Keratinocyte (primary cell): Measurements from ENCODE around the gene GRIA3. TPM values are rescaled to one million over a fixed set of nuclear protein-coding genes. Genes with fewer than 3 reads are reported as not detected.

Experiments used
- DNase-seq: peaks from one replicate; pipeline ENCODE4 v3.0.0-alpha.2; 2011; ENCODE audit warnings: low read depth, missing footprints, low spot score
- FAIRE-seq: peaks from 2 replicates; lab custom pipeline; 2011; peaks lifted over from hg19 to GRCh38; lab: Jason Lieb, UNC
- H2AFZ ChIP-seq: 2 replicates; pipeline ENCODE4 v1.6.0; 2012; ENCODE audit warnings: low read length, control low read depth, inconsistent platforms; ENCODE audit not compliant: control insufficient read depth
- H3K27ac ChIP-seq: 2 replicates; pipeline ENCODE4 v1.5.1; 2011; ENCODE audit warnings: low read length; ENCODE audit not compliant: control insufficient read depth, insufficient read depth
- H3K27me3 ChIP-seq: 3 replicates; pipeline ENCODE4 v1.6.0; 2011; ENCODE audit warnings: low read length; ENCODE audit not compliant: control insufficient read depth, insufficient read depth; ENCODE audit errors: extremely low read depth
- H3K36me3 ChIP-seq, 2 experiments: 2 replicates in 1 of 2; 3 replicates in 1 of 2; pipeline ENCODE4 v1.5.1; 2011; ENCODE audit warnings: low read length in 2 of 2, mild to moderate bottlenecking in 1 of 2; ENCODE audit not compliant: control insufficient read depth in 2 of 2, insufficient read depth in 2 of 2; ENCODE audit errors: extremely low read depth in 1 of 2
- H3K4me1 ChIP-seq: 3 replicates; pipeline ENCODE4 v1.5.1; 2011; ENCODE audit warnings: low read length; ENCODE audit not compliant: control insufficient read depth, insufficient read depth; ENCODE audit errors: extremely low read depth
- H3K4me2 ChIP-seq: 3 replicates; pipeline ENCODE4 v1.6.0; 2011; ENCODE audit warnings: low read depth, low read length; ENCODE audit not compliant: control insufficient read depth, insufficient read depth; ENCODE audit errors: extremely low read depth
- H3K4me3 ChIP-seq, 3 experiments: fragments of 200-600 bp in 1 of 3; sonication (generic) in 1 of 3; 2 replicates in 2 of 3; 3 replicates in 1 of 3; pipeline ENCODE4 v1.5.1; 2011 to 2016; ENCODE audit warnings: low read length in 3 of 3, mild to moderate bottlenecking in 3 of 3, control low read depth in 2 of 3, inconsistent platforms in 1 of 3, low read depth in 1 of 3, mixed read lengths in 1 of 3, mixed run types in 1 of 3, moderate library complexity in 1 of 3; ENCODE audit not compliant: control insufficient read depth in 2 of 3, insufficient read depth in 2 of 3; ENCODE audit errors: extremely low read depth in 1 of 3
- H3K79me2 ChIP-seq: 2 replicates; pipeline ENCODE4 v1.6.0; 2012; ENCODE audit warnings: low read length; ENCODE audit not compliant: control insufficient read depth, insufficient read depth
- H3K9ac ChIP-seq: 3 replicates; pipeline ENCODE4 v1.6.0; 2011; ENCODE audit warnings: low read length; ENCODE audit not compliant: control insufficient read depth, insufficient read depth; ENCODE audit errors: extremely low read depth
- H3K9me1 ChIP-seq: 3 replicates; pipeline ENCODE4 v1.6.0; 2011; ENCODE audit warnings: low read length; ENCODE audit not compliant: control insufficient read depth, insufficient read depth; ENCODE audit errors: extremely low read depth
- H3K9me3 ChIP-seq: 2 replicates; pipeline ENCODE4 v1.5.1; 2012; ENCODE audit warnings: low read depth, low read length; ENCODE audit not compliant: control insufficient read depth
- H4K20me1 ChIP-seq: 3 replicates; pipeline ENCODE4 v1.6.0; 2011; ENCODE audit warnings: low read length; ENCODE audit not compliant: control insufficient read depth, insufficient read depth; ENCODE audit errors: extremely low read depth
- EZH2 ChIP-seq: IDR thresholded peaks from one replicate; pipeline ENCODE4 v1.6.1; 2012; ENCODE audit warnings: inconsistent platforms, mild to moderate bottlenecking, low read length, moderate library complexity
- dilution Hi-C: fragments of 300-500 bp; cut with MboI; formaldehyde crosslinking; loops from one replicate; pipeline ENCODE4 v1.7.0; 2020; ENCODE audit warnings: low sequenced_read_pairs; ENCODE audit not compliant: extremely low pct_ligation_motif_present
- polyA plus RNA-seq, 5 experiments: library from polyadenylated mRNA; depleted of rRNA in 3 of 5; stranded (reverse) in 3 of 5; stranded (forward) in 1 of 5; unstranded in 1 of 5; fragments of >200 nt; gene quantifications; 1 replicate in 1 of 5; 2 replicates in 3 of 5; 3 replicates in 1 of 5; pipeline versions ENCODE4 v1.2.1 to v1.2.3, GENCODE V29; 2011 to 2012; ENCODE audit warnings: missing spikeins in 2 of 5, low read depth in 1 of 5, low replicate concordance in 1 of 5
- TF ChIP-seq, protein P1 (sequence below), 3 experiments: IDR thresholded peaks in 1 of 3; conservative IDR thresholded peaks in 1 of 3; optimal IDR thresholded peaks in 1 of 3; 2 replicates in 2 of 3; 3 replicates in 1 of 3; pipeline versions ENCODE3 to v1.5.1; 2011; ENCODE audit warnings: low read length in 3 of 3, mild to moderate bottlenecking in 3 of 3, moderate library complexity in 2 of 3, control low read depth in 1 of 3, inconsistent platforms in 1 of 3; ENCODE audit not compliant: insufficient read depth in 2 of 3; ENCODE audit errors: extremely low read depth in 1 of 3

The GRIA3 gene
- polyA plus RNA-seq, 1 donor (not counting 4 experiments of a cell fraction or from before 2014, with no cell fraction given): not detected

DNA sequence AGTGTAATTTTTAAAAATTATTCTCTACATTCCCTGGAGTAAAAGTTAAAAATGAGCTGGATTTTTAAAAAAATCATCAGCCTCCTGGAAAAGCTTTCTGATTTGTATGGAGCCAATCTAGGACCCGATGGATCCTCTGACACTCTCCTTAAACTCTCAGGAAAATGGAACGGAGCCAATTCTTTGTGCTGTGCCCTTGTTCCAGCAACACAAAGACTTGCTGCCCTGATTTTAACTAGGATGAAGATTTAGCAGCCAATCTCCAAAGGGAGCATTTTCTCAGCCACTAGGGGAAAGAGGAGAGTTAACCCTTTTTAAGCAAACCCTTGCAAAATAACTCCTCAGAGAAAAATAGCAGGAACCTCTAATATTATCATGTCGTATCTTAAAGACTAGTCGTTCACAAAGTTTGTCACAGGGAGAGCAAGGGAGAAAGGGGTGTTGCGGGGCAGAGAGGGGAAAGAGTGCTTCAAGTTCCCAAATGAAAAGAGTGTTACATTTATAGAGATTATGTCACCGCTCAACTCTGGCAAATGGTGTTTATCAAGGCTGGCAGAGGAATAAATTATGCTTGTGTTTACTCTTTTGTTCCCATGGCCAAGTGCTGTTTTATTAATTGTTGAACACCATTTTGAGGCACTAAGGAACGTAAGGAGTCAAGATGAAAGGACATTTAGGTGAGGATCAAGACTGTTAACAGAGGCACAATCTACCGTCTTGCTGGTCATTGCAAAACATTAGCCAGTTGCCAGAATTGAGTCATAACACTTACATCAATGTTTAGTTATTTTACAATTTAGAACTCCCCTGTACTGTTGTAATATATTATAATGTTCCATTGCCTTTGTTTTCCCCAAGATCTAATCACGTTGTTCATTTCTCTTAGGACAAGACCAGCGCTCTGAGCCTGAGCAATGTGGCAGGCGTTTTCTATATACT, 298.1 kb downstream of the GRIA3 start:
- no peaks in the 10 kb centered on the region for H3K36me3 ChIP-seq
- H4K20me1 ChIP-seq: no peaks in the 10 kb centered on the region
- DNase-seq (no peak), FAIRE-seq (no peak)
- H3K4me3 ChIP-seq: no peak overlapping the region
- H3K27ac ChIP-seq: no peak overlapping the region
- no peaks in the 10 kb centered on the region for H3K9me1 ChIP-seq
- no peak overlapping the region for H2AFZ ChIP-seq
- no peaks in the 10 kb centered on the region for H3K79me2 ChIP-seq
- no peak overlapping the region for H3K9ac ChIP-seq
- no peaks in the 10 kb centered on the region for H3K9me3 ChIP-seq
- no peaks in the 10 kb centered on the region for H3K27me3 ChIP-seq
- no peak overlapping the region for H3K4me2 ChIP-seq
- H3K4me1 ChIP-seq: no peaks in the 10 kb centered on the region
- dilution Hi-C loops: no loop called here
- no peak for TF ChIP-seq EZH2
- TF ChIP-seq, protein P1, sequence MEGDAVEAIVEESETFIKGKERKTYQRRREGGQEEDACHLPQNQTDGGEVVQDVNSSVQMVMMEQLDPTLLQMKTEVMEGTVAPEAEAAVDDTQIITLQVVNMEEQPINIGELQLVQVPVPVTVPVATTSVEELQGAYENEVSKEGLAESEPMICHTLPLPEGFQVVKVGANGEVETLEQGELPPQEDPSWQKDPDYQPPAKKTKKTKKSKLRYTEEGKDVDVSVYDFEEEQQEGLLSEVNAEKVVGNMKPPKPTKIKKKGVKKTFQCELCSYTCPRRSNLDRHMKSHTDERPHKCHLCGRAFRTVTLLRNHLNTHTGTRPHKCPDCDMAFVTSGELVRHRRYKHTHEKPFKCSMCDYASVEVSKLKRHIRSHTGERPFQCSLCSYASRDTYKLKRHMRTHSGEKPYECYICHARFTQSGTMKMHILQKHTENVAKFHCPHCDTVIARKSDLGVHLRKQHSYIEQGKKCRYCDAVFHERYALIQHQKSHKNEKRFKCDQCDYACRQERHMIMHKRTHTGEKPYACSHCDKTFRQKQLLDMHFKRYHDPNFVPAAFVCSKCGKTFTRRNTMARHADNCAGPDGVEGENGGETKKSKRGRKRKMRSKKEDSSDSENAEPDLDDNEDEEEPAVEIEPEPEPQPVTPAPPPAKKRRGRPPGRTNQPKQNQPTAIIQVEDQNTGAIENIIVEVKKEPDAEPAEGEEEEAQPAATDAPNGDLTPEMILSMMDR (optimal IDR thresholded peaks at IDR 0.05 in 1 of 3, IDR thresholded peaks at IDR 0.05 in 1 of 3, conservative IDR thresholded peaks at IDR 0.05 in 1 of 3; ENCODE audit: extremely low read depth in 1 of 3, insufficient read depth in 2 of 3, low read length in 3 of 3): no peak

DNA sequence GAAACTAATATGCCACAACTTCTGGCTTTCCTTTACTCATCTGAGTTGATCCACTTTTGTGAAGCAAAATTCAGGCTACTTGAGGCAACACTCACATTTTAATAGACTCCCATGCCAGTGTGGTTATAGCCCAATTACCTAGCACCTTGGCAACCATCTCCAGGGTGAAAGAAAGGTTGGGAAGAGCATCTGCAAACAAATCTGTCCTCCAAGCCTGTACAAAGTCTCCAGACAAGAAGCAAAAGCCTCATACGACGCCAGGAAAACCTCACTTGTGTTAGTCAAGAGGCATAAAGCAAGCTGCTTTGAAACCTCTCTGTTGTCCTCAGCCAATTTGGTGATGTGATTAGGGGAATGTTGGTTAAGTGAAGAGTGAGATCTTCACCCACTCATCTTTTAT, 302.2 kb downstream of the GRIA3 start:
- no peaks in the 10 kb centered on the region for H3K27me3 ChIP-seq
- H3K79me2 ChIP-seq: no peaks in the 10 kb centered on the region
- no peaks in the 10 kb centered on the region for H3K9me1 ChIP-seq
- no peaks in the 10 kb centered on the region for H3K4me1 ChIP-seq
- H3K36me3 ChIP-seq: no peaks in the 10 kb centered on the region
- dilution Hi-C loops: no loop called here
- H2AFZ ChIP-seq: no peak overlapping the region
- H3K9ac ChIP-seq: no peak overlapping the region
- no peaks in the 10 kb centered on the region for H3K9me3 ChIP-seq
- DNase-seq (no peak), FAIRE-seq (no peak)
- H4K20me1 ChIP-seq: no peaks in the 10 kb centered on the region
- no peak overlapping the region for H3K4me3 ChIP-seq
- TF ChIP-seq, protein P1 (optimal IDR thresholded peaks at IDR 0.05 in 1 of 3, IDR thresholded peaks at IDR 0.05 in 1 of 3, conservative IDR thresholded peaks at IDR 0.05 in 1 of 3; ENCODE audit: extremely low read depth in 1 of 3, insufficient read depth in 2 of 3, low read length in 3 of 3): no peak
- no peak for TF ChIP-seq EZH2
- H3K27ac ChIP-seq: no peak overlapping the region
- H3K4me2 ChIP-seq: no peak overlapping the region
